ENCODE results near the gene SEMA7A. TPM values are rescaled to one million over a fixed set of nuclear protein-coding genes. Genes with fewer than 3 reads are reported as not detected.
"Not testable (repeated sequence)": the region's sequence is repeated elsewhere in the genome, so short reads cannot be mapped to it uniquely, and the experiment has no call there.

SEMA7A gene
- total and polyA plus RNA-seq, 2 experiments from 2014 or later = 0.99 to 11.9 TPM

- Histone ChIP-seq H3K4me1 (ENCODE audit: low read depth) (peaks cover 23% of the 10 kb centered on the region), H3K27ac (peak overlapping the region; percentile 49), H3K9me3 (ENCODE audit: low read depth) (no peaks in the 10 kb centered on the region), H3K36me3 (no peaks in the 10 kb centered on the region), H3K27me3 (peaks cover 3% of the 10 kb centered on the region), H3K4me3 (peak overlapping the region; percentile 33)
- TF ChIP-seq CTCF (IDR thresholded peaks at IDR 0.05; ENCODE audit: low read depth, low read length) = peak; percentile 4
- DNase-seq (ENCODE audit: low read depth in 1 of 2, low spot score in 1 of 2) = peak; percentile 73 to 86
Measured at GRCh38 chr15:74365598-74366445, 67.9 kb downstream of the SEMA7A start.

GRCh38 chr15:74364936-74365597 lies 68.7 kb downstream of the SEMA7A start:
- peak overlapping the region; percentile 33 for H3K4me3 ChIP-seq

GRCh38 chr15:74362482-74362881 lies 71.3 kb downstream of the SEMA7A start:
- H3K27me3 ChIP-seq = peaks cover 3% of the 10 kb centered on the region
- H3K36me3 ChIP-seq = no peaks in the 10 kb centered on the region
- no peak overlapping the region for H3K27ac ChIP-seq
- TF ChIP-seq CTCF (IDR thresholded peaks at IDR 0.05; ENCODE audit: low read depth, low read length) = no peak
- H3K4me1 ChIP-seq (ENCODE audit: low read depth) = peaks cover 6% of the 10 kb centered on the region
- DNase-seq (ENCODE audit: low read depth in 1 of 2, low spot score in 1 of 2) = no peak
- H3K9me3 ChIP-seq (ENCODE audit: low read depth) = no peaks in the 10 kb centered on the region
- no peak overlapping the region for H3K4me3 ChIP-seq

More at GRCh38 chr15:74364936-74365597, 68.7 kb downstream of the SEMA7A start:
- no peak for TF ChIP-seq CTCF (IDR thresholded peaks at IDR 0.05; ENCODE audit: low read depth, low read length)
- no peak overlapping the region for H3K27ac ChIP-seq
- H3K9me3 ChIP-seq (ENCODE audit: low read depth) = no peaks in the 10 kb centered on the region
- no peaks in the 10 kb centered on the region for H3K36me3 ChIP-seq
- peaks cover 3% of the 10 kb centered on the region for H3K27me3 ChIP-seq
- H3K4me1 ChIP-seq (ENCODE audit: low read depth) = peaks cover 23% of the 10 kb centered on the region
- no peak for DNase-seq (ENCODE audit: low read depth in 1 of 2, low spot score in 1 of 2)

- H3K4me3 ChIP-seq; H3K27ac ChIP-seq; H3K27me3 ChIP-seq; H3K4me1 ChIP-seq (ENCODE audit: low read depth); DNase-seq (ENCODE audit: low read depth in 1 of 2, low spot score in 1 of 2); H3K36me3 ChIP-seq; H3K9me3 ChIP-seq (ENCODE audit: low read depth): not testable (repeated sequence)
Measured at GRCh38 chr15:74360855-74361254, 72.9 kb downstream of the SEMA7A start.

- not testable (repeated sequence) for H3K4me1 ChIP-seq (ENCODE audit: low read depth); H3K4me3 ChIP-seq; H3K9me3 ChIP-seq (ENCODE audit: low read depth); H3K27ac ChIP-seq; H3K27me3 ChIP-seq; DNase-seq (ENCODE audit: low read depth in 1 of 2, low spot score in 1 of 2); H3K36me3 ChIP-seq
Measured at GRCh38 chr15:74359376-74359775, 74.4 kb downstream of the SEMA7A start.

Other genes with a start within 250 kb of the SEMA7A start
- 32.5 and 49.6 TPM in 2 replicates for gene STRA6, start 231.2 kb downstream of the SEMA7A start, total RNA-seq
- 38.6 and 55.5 TPM in 2 replicates for gene STRA6, start 231.2 kb downstream of the SEMA7A start, polyA plus RNA-seq
- 2.3 and 9.5 TPM in 2 replicates for gene CCDC33, start 197.6 kb downstream of the SEMA7A start, total RNA-seq
- 3.1 and 6.2 TPM in 2 replicates for gene CCDC33, start 197.6 kb downstream of the SEMA7A start, polyA plus RNA-seq
- 5.4 and 9.8 TPM in 2 replicates for gene CYP11A1, start 66.3 kb downstream of the SEMA7A start, total RNA-seq
- gene CYP11A1, start 66.3 kb downstream of the SEMA7A start, polyA plus RNA-seq = 11.2 and 13.0 TPM in 2 replicates
- 74.3 and 88.4 TPM in 2 replicates for gene UBL7, start 27.2 kb upstream of the SEMA7A start, total RNA-seq
- 130 and 135 TPM in 2 replicates for gene UBL7, start 27.2 kb upstream of the SEMA7A start, polyA plus RNA-seq
- 60.7 and 69.8 TPM in 2 replicates for gene ARID3B, start 107.3 kb upstream of the SEMA7A start, total RNA-seq
- 70.5 and 72.6 TPM in 2 replicates for gene ARID3B, start 107.3 kb upstream of the SEMA7A start, polyA plus RNA-seq
- gene CLK3, start 181.9 kb upstream of the SEMA7A start, total RNA-seq = 193 and 319 TPM in 2 replicates
- gene CLK3, start 181.9 kb upstream of the SEMA7A start, polyA plus RNA-seq = 100 and 125 TPM in 2 replicates

Measured in cardiac muscle cell (in vitro differentiated cells and primary cell).